GM11168 (cell line): ENCODE measurements around the gene YOD1.

Experiments
- in situ Hi-C: fragments of 300-500 bp; cut with MboI; formaldehyde crosslinking; loops from one replicate; pipeline ENCODE4 v1.12.0; 2022; ENCODE audit warnings: low sequenced_read_pairs; ENCODE audit not compliant: unreplicated experiment

Gene YOD1

DNA sequence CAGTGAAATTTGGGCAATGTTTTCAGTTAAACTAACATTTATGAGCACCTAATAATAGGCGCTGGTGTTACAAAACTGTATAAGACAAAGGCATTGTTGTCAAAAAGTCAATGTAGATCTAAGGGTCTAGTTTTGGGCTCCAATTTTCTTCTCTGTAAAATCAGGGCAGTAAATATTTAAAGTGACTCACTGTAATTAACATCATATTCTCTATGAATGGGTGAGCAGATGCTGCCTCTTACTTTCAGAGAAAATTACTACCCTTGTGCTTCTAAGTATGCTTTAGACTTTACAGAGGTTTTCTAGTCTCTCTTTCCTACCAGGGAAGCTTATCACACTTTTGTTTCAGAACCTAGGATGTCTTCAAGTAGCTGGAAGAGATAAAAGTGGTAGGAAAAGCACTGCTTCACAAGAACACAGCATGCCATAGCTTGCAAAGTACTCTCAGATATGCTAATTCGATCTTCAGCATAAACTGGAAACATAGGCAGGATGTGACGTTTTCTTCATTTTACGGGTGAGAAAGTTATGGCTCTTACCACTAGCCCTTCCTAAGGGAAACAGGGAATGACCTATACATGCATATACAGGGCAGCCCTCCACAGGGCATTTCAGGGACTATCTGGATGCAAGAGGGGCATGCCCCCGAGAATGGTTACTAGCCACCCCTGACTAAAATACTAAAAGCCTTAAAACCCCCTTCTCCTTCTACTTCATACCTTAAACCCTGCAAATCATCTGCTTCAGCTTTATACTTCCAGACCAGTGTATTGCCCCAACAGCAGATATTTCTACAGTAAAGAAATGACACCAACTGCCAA is 21.1 kb downstream of the YOD1 start:
- in situ Hi-C loops, result no loop called here

DNA sequence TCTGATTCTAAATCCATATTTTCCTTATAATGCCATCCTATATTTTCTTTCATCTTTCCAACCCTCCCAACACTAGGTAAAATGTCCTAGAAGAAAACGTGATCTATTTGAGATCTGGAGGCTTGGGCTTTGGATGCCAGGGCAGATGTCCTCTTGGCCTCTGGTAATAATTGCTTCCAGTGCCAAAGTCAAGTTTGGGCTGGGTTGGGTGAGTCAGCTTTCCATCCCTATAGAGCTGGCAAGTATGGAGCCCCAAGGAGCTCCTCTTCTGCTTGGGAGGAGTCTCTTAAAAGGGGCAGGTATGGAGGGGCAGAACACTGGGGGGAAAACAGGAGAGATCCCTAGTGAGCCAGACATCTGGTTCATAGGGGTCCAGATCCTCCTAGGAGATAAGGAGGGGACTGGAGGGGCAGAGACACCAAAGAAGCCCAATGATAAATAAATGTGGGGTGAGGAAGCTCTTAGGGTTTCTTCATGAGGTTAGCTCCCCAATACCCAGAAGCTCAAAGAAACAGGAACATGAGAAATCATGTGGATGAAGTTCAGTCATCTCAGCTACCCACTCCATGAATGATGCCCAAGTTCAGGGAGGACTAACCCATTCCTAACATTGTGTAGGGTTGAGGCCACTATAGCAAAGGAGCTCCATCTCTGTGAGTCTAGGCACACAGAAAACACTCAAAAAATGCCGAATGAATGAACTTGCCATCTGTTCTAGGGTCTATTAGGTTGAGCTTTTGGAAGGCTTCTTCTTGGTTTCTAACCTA is 21.9 kb downstream of the YOD1 start:
- in situ Hi-C loops, result no loop called here

DNA sequence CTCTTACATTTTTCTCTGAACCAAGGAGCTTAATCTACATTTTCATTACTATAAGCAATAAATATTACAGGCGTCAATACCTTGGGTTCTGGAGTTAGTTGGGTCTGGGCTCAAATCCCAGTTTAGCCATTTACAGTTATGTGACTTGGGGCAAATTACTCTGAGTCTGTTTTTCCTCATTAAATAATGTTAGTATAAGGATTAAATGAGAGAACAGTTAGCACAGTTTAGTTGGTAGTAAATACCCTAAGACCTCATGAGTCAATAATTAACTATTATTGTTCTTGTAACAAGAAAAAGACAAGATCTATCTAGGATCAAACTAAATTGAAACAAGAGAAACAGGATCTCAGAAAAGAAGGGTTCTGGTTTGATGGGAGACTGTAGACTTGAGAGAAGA is 23.1 kb downstream of the YOD1 start:
- in situ Hi-C loops, result no loop called here

DNA sequence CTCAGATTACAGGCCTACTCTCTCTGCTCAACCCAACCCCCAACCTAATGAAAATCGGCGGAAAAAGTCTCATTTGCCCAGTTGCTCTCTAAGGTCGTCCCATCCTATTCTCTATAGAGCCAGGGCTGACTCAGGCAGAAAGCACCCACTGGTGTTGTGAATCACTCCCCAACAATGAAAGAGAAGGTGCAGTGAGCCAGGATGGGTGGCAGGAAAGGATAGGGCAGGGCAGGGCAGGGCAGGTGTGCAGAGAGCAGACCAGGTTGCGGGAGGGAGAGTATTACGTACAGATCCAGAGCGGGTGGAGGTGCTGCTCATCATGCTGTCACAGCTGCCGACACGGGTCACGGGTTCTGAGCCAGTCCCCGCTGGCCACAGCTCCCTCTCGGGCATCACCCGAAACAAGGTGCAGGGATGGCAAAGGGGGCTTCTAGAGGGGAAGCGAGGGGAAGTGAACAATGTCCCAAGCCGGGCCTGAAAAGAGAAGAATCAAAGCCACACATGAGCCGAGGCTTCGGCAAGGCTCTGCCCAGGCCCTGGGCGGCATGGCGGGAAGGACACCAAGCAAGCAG is 23.7 kb downstream of the YOD1 start:
- in situ Hi-C loops, result no loop called here

DNA sequence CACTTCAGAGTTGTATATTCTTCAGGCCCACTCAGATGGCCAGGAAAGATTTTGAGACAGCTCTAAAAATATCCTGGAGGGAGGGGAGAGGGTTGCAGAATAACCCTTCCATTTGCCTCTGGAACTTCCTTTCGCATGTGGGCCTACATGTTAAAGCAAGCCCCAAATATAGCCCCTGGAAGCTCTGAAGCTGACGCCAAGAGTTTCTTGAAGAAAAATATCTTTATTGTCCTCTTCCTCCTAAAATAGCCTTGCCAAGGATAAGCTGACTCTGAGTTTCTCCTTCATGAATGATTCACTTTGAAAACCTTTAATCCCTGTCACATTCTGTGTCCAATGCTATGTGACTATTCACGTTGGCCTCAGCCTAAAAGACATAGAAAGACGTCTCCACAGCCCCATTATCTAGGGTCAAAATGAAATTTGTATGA is 24.9 kb downstream of the YOD1 start:
- in situ Hi-C loops, result no loop called here

DNA sequence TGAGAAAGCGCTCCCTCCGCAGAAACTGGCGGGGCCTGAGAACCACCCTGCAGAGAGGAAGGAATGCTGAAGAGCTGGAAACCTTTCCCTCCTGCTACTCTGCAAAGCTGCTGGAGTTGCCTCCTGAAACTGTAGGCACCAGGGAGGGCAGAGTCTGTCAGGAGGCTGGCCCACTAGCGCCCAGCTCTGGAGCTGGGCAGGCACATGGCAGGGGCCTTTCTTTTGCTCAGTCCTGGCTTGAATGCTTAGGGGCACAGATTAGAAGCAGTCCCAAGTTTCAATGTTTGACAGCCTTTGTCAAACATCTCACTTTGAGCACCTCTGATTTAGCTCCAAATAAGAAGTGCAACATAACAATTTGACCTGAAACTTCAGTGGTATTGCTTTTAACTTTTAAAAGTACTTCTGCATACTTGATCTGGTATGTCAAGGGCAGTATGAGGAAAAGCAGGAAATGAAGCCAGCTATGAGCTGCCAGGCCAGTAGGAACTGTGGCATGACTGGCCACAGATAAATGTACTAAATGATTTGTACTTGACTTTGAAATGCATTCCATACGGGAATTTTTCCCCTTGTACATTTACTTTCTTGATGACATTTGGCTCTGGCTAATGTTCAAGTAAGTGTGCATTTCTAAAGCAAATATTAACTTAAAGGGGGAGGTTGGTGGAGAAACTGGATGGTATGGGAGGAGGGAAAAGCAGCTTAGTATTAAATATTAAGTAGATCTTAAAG is 25.7 kb downstream of the YOD1 start:
- in situ Hi-C loops, result no loop called here

DNA sequence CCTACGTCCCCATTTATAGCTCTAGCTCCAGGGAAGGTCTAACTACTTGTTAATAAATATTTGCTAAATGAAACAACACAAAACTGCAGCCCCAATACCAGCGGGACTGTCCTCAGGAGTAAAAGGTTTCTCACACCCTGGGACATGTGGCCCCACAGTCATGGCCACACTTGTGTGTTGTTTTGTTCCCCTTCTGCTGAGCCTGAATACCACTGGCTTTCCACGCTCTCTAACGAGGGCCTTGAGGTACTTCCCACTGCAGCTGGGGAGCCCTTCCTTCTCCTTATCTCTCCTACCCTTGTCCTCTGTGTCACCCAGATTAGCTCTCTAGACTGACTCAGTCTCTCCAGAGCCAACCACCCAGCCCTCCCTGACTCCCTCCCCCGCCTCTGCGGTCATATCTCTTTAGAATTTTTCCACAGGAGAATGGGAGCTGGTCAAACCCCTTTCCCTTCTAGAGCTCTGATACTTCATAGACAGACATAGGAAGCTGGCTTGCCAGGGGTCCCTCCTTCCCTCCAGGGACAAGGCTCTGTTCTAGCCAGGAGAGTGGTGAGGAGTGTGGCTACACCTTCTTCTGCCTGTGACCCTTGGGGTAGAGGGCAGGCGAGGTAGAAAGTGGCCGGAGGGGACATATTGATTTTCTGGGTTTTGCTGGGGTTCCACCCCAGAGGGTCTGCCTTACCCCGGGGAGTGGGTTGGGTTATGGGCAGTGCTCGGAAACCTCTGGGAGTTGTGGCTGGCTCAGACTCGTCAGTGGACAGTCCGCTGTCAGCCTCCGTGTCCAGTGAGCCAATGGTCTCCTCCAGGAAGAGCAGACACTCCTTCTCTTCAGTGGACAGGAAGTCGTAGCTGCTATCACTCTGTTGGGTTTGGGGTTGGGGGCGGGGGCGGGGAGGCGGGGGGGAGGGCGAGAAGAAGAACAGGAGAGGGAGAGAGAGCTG is 26.5 kb downstream of the YOD1 start:
- in situ Hi-C loops, result no loop called here

DNA sequence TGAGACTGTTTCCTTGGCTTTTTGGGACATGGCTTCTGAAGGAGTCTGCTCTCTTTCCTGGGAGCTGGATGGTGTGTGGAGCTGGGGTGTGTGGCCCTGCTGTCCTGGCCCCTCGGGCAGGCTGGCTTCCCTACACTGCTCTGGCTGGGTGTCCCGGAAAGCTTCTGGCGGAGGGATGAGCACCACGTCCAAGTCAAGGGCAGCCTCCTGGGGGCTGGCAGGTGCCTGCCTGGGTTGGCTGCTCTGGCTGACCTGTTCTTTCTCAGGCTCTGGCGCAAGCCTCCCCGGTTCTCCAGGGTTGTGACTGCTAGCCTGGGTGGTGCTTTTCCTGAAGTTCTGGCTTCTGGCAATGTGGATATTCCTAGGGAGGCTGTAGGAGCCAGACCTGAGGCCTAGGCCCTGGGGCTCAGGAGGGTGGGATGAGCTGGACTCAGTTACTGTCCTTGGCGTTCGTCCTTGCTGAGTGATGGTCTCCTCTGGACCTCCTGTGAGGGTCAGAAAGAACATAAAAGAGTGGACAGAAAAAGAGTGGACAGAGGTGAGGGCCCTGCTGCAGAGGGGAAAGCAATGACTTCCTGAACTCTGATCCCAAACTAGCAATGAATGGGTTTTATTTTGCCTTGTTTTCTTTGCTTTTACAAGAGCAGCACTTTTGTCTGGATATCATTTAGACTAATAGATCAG is 27.9 kb downstream of the YOD1 start:
- in situ Hi-C loops, result no loop called here

DNA sequence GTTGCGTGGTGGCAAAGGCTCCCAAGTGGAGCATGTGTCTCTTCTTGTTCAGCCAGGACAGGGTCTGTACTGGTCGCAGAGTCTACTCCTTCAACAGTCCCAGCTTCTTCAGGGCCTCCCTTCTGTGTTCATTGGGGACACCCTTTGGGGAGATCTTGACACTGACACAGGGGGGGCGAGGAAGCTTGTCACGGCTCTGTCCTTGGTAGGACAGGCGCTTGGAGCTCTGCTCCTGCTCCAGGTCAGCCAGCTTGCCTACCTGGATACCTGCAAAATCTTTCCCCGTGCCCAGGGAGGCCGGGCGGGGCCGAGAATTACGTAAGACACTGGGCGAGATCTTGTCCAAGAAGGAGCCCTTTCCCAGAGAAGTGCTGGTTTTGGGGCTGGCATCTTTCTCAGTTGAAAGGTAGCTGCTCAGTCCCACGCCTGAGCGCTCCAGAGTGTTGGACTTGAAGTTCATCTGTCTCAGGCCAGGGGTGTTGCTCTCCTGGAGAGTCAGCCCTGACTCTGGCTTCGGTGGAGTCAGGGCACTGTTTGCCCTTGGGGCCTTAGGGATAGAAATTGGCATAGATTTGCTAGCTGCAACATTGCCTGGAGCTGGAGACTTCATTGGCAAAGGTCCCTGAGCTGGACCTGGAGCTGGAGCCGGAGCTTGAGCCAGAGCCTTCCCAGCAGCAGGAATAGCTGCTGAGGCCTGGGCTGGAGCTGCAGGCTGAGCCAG is 29.0 kb downstream of the YOD1 start:
- in situ Hi-C loops, result no loop called here

DNA sequence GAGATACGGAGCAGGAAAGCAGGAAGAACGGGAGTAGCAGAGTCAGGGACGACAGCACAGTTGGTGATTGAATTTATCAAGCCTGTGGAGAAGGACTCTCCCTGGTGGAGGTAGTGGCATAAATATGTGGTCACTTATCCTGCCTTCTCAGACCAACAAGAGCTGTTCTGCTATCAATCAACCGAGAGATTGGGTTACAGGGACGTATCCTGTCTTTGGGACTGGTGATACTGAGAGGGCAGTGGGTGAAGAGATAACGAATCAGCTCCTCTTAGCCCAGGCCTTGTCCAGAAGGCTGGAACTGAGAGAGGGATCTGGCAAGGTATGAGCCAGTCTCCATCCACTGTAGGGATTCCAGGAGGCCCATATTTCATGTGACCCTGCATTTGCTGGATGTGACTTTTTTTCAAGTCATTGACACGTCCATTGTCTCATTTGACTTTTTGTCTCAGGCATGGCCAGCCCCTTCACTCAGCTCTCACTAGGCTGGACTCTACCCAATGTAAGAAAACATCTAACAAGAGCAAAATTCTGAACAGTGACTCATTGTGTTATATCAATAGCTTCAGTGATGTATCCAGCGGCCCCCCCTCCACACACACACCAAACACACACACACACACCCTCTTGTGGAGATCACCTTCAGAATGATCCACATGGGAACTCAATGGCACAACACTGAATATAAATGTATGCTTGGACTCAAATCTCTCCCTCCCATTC is 29.7 kb downstream of the YOD1 start:
- in situ Hi-C loops, result no loop called here

DNA sequence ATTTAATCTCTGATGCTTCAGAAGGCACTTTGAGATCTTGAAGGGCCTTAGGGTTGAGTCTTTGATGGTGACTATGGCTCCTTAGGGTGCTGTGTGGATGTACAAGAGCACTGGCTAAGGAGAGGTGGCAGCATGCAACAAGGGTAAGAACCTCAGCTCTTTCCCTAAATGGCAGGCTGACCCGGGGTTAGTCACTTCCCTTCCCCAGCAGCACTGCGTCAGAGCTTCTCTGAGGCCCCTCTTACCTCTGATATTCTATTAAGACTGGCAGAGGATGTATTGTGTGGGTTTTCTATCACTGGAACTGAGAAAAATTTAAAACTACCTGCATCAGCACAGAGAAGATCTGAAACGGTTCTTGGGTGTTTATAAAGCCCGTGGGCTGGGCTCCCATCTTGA is 30.3 kb downstream of the YOD1 start:
- in situ Hi-C loops, result no loop called here

DNA sequence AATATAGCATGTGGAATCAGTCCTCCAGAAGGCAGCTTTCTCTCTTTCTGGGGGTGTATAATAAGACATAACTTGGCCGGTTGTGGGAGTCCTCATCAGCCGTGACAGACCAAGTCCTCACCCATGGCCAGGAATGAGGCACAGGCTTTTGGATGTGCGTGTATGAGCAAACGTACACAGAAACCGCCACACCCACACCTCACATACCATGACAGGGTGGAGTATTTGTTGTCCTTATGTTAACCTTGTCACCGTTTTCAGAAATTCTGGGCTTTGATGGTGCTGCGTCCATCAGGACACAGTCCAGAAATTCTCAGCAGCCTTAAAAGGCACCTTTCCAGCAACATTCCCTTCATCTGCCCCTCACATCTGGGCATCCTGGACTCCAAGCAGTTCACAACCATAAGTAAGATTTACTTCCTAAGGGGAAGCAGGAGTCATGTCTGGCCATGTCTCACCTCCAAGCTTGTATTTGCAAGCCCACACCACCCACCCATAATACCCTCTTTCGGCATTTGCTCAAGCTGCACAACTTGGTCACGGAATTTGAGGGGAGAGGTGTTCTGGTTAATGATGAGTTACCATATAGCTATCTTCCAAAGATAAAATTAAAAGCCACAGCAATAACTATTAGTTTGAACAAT is 30.8 kb downstream of the YOD1 start:
- in situ Hi-C loops, result no loop called here

DNA sequence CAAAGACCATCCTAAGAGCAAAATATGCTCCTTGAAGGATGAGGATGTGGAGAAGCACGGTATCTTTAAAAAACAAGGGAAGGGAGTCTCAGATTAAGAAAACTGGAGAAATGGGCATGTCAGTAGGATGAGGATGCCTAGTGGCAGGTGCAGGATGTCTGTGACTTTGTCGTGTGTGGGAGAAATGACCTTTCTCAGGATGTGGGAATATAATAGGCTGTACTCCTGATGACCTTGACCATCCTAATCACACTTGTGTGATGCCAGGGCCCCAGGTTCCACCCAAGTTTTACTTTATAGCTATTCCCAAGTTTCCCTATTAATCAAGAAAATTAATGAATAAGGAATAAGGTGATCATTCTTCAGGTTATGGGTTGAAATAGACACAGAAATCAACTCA is 31.3 kb downstream of the YOD1 start:
- in situ Hi-C loops, result no loop called here

DNA sequence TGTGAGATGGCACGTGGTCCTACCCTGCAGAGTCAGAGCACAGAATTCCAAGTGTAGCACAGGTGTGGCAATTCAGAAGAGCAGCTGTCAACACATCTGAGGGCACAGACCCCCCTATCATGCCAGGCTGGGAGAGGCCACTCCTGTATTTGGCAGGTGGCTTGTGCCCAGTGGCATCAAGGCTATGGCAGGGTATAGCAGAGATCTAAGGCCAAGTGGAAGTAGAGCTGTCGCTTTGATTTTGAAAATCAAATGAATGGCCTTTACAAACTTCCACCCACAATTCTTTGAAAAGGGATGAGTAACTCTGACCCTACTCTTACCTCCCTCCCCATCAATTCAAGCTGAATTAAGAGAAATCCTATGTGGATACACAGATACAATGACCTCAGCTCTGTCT is 31.8 kb downstream of the YOD1 start:
- in situ Hi-C loops, result no loop called here

DNA sequence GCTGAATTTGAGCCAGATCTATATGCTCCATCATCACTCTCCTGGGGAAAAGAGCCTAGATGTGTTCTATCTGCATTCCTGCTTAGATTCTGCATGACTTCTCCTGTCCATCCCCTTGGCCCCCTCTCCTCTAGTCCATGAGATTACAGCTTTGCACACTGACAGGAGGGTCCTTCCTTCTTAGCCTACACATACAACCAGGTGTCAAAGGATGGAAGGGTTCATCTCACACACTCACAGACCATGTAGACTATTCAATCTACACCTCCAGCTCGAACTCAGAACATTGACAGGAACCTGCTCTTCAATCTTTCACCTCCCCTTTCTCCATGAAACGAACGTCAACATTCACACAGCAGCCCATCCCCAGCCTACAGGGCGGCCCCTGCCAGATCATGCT is 32.3 kb downstream of the YOD1 start:
- in situ Hi-C loops, result no loop called here

DNA sequence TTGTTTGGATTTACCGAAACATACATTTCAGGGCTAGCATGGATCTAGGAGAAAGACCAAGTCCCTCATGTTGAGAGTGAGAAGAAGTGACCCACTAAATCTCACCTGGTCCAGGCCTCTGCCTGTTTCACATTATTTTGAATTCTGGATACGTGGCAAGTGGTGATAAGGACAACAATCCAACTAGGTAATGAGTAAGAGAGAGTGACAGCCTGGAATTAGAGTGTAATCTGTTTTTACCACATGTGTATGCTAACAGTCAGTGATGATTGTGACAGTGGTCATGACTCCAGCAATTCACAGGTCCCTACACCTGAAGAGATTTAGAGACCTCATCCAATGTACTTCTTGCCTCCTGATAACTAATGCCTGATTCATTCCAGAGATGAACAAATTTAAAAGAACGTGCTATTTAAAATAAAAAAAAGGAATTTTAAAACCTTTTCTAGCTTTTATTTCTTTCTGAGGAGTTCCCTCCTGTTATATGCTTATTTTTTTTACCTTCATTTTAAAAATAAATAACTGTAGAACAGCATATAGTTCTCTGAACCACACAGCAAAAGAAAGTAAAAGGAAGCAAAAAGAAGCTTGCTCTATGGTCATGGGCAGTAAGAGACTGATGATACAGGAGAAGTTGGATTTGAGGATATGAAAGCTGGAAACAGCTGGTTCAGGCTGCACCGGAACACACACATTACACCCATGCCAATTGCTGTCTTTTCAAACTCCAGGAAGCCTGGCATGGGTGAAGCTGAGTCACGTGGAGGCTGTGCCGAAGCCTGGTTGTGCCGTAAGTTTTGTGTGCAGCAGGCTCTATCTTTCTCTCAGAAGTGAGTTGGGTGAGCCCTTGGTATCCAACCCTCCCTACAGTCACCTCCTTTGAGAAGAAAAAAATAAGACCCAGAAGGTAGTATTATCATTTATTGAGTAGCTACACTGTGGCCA is 33.1 kb downstream of the YOD1 start:
- in situ Hi-C loops, result no loop called here
